ENCODE measurements around the gene DNAH9.

DNAH9 gene

DNA sequence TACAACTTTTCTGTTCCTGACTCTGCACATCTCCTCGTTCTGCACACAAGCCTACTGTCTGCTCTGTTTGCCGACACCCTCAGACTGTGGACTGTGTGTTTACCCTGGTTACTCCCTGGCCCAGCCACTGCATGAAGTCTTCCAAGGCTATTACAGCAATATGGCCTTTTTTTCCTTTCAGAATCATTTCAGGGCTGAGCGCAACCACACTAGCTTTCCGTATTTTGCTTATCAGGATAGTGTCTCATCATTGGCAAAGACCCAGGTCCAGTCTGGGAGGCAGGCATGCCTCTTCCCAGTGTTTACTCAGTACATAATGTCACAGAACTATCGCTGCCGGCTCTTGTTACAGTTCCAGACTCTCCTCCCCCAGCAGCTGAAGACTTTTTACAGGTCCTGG, 10.1 kb downstream of the DNAH9 start:
- in situ Hi-C loops (cut with HindIII; ENCODE audit: low sequenced_read_pairs): no loop called here

DNA sequence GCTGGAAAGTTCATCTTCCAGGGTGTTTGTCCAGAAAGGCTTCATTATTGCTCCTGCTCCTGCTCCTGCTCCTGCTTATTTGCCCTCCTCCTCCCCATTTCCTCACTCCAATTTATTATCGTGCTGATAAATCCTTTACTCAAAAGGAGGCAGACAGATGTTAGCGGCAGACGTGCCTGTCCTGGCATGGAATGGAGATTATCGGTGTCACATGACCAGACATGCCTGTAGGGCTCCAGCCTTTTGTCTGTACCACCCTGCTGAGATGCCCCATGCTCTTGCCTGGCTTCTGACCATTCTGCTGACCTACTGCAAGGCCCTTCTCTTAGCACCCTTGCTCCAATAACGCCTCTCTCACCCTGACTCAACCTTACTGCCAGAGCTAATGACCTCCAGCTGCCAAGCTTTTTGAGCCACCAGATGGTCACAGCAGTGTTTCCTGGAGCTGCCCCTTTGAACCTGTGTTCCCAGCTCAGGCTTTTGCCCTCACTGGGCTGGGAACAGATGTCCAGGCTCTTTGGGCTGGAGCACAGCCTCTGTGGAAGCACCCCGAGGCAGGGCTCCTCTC, 12.8 kb downstream of the DNAH9 start:
- in situ Hi-C loops (cut with HindIII; ENCODE audit: low sequenced_read_pairs): no loop called here

DNA sequence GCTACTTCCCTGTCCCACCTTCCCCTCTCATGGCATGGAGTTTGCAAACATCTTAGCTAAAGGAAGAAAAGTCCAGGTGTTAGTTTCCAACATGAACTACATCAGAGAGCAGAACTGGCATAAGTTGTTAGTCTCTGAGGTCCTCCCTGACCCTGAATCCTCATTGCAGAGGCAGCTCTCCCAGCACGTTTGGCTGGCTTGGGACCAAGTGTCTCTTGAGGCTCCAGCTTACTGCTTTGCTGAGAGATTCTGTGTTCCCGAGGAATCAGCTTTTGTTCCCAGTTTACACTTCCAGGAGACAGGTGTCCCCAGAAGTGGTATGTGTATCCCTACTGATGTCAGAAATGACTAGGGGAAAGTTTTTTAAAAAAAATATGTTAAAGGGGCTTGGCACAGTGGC, 14.7 kb downstream of the DNAH9 start:
- in situ Hi-C loops (cut with HindIII; ENCODE audit: low sequenced_read_pairs): no loop called here

DNA sequence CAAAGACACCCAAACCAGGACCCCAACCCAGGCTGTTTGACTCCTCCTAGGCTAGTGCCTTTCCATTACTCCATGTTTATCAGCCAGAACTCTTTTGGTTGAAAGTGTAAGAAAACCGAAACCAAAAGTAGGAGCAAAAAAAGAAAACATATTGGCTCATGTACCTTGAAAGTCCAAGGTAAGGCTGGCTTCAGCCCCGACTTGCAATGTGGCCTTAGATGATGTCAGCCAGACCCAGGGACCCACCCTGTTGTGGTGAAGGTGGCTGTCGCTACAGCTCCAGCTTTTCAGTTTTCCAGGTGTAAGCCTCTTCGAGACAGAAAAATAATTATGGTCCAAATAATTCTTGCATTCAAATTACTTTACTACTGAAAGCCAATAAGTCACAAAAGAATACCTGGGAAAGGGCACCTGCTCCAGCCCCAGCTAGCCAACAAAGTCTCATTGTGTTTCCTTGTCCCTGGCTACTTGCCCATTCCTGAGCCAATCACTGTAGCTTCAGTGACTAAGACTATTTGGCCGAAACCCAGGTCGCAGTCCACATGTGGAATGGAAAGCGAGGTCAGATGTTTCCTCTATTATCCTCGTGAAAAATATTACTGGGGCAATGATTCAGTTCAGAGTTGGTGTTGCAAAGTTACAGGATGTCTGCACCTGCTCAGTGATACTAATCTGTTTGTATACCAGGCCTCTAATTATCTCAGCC, 20.7 kb downstream of the DNAH9 start:
- in situ Hi-C loops (cut with HindIII; ENCODE audit: low sequenced_read_pairs): no loop called here

DNA sequence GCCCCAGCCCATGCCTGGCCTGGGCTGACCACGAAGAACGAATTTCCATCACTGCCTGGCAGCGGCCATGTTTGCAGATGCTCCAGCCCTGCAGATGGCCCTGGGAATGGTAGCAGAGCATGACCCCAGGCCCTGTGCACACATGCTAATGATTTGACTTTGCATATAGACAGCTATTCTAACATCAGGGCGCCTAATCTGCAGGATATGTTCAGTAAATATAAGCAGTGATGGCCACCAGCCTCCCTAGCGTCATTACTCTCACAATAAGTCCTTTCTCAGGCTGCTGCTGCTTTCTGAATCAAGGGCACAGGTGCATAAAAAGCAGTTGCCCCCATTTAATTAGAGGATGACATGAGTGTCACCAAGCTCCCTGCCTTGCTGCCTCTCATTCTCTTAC, 24.2 kb downstream of the DNAH9 start:
- in situ Hi-C loops (cut with HindIII; ENCODE audit: low sequenced_read_pairs): no loop called here

DNA sequence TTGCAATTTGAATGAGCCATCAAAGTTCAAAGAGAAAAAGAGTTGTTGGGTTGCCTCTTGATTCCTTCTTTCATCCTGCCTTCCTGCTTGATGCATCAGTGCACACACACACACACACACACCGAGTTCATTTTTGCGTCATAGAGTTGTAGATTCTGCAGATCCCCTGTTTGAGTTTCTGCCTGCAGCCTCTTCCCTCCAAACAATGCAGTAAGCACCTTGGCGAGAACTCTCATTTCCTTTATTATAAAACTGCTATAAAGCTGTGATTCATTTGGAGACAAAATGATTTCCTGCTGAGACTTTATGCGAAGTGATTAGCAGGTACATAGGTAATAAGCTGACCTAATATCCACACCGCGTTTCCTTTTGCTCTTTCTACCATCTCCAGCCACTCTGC, 26.7 kb downstream of the DNAH9 start:
- in situ Hi-C loops (cut with HindIII; ENCODE audit: low sequenced_read_pairs): no loop called here

DNA sequence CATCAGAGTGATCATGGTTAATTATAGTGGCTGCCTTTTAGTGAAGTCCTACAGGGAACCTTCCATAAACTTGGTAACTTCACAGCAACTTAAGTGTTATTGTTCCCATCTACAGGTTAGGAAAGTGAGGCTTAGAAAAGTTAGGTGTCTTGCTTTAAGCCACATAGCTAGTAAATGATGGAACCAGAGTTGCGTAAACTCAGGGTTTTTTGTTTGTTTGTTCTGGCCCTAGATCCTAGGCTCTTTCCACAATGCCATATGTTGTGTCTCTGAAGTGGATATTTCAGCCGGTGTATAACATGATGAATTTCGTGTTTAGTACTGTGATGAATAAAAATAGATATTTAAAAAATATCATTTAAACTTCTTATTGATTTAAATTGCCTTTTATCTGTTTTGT, 27.6 kb downstream of the DNAH9 start:
- in situ Hi-C loops (cut with HindIII; ENCODE audit: low sequenced_read_pairs): no loop called here

DNA sequence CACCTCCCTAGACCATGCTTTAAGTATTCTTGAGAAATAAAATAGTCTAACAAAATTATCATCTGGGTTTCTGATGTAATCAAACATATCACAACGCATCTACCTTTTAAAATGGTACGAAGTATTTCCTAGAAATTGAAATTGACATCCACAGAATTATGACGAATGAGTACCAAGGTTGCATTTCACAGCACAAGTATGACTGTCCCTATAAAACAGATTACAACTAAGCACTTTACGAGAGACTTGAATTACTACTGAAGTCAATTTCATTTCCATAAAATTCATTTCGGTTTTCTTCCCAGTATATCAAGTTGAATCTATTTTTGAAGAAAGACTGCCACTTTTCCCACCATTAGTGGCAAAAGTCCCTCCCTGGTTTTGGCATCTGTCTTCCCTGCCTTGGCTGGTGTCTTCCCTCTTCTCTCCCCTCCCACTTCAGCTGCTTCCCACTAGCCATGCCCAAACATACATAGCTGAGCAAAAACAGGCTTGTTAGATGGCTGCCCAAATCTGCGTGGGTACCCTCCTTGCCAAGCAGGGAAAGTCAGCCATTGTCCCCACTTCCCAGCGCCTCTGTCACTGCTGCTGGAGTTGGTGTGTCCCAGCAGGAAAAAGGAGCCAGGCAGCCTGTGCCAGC, 29.2 kb downstream of the DNAH9 start:
- in situ Hi-C loops (cut with HindIII; ENCODE audit: low sequenced_read_pairs): no loop called here

DNA sequence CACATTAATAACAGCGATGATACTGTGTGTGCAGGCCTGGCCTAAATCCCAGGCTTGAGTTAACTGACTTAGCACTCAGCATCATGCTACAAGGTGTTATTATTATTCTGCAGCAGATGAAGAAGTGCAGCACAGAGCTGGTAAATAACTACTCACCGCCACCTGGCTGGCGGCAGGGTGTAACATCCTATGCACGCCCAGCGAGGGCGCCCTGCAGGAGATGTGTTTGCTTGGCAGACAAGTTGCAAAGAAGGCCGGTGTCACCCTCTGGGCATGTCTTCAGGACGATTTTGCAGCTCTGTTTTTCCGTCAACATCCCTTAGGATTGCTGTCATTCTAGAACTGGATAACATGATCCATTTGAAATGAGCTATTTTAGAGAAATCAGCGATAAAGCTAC, 30.1 kb downstream of the DNAH9 start:
- in situ Hi-C loops (cut with HindIII; ENCODE audit: low sequenced_read_pairs): no loop called here

DNA sequence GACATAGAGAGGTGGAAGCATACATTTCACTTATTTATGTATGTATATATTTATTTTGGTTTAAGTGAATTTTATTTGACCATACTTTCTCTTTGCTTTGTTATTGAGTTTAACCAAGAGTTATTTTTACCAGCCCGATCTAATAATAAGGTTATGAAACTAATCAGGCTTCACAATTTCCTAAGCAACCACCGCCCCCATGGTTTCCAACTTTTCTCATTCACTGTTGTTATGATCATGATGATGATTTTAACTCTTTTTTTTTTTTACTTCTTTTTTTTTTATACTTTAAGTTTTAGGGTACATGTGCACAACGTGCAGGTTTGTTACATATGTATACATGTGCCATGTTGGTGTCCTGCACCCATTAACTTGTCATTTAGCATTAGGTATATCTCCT, 30.6 kb downstream of the DNAH9 start:
- in situ Hi-C loops (cut with HindIII; ENCODE audit: low sequenced_read_pairs): no loop called here

DNA sequence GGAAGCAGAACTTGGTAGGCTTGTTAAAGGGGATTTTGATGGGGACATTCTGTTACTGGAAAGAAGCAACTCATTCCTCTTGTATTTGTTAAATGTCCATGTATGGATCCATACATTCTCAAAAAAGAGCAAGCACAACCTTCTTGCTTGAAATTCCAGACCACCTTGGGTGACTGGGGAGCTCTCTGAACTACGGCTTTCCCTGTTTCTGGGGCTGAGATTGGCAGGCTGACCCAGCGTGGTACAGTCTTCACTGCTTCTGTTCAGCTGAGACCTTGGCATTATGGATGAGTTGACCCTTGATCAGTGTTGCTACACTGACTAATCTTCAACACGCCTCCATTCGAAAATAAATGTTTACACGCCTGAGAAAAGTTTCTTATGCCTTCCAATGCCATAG, 38.5 kb downstream of the DNAH9 start:
- in situ Hi-C loops (cut with HindIII; ENCODE audit: low sequenced_read_pairs): no loop called here

DNA sequence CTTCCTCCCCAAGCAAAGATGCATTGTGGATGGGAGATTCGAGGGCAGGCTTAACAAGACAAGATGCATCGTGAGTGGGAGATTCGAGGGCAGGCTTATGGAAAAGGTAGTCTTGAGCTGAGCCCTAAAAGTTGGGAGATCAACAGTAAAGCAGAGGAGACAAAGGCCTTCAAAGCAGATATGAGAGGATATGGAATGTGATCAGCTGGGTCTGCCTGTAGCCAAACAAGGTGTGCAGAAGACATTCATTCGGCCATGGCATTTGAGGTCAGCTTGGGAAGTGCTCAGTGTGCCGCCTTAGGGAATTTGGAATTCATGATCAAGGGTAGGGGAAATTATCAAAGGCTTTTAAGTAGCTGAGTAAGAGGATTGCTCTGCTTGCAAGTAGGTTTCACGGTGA, 39.5 kb downstream of the DNAH9 start:
- in situ Hi-C loops (cut with HindIII; ENCODE audit: low sequenced_read_pairs): no loop called here

DNA sequence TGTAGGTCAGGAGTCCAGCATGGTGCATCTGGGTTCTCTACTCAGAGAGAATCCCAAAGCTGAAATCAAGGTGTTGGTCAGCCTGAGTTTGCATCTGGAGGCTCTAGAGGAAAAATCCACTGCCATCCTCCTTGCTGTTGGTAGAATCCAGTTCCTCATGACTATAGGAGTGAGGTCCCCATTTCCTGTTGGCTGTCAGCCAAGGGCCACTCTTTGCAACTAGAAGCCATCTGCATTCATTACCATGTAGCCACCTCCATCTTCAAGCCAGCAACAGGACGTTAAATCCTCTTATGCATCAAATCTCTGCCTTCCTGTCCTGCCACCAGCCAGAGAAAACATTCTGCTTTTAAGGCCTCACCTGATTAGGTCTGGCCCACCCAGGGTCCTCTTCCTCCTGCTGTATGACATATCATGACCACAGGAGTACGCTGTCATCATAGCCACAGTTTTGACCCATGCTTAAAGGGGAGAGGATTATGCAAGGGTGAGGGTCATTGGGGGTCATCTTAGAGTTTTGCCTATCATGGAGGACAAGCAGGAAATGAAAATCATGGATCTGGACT, 40.5 kb downstream of the DNAH9 start:
- in situ Hi-C loops (cut with HindIII; ENCODE audit: low sequenced_read_pairs): no loop called here

DNA sequence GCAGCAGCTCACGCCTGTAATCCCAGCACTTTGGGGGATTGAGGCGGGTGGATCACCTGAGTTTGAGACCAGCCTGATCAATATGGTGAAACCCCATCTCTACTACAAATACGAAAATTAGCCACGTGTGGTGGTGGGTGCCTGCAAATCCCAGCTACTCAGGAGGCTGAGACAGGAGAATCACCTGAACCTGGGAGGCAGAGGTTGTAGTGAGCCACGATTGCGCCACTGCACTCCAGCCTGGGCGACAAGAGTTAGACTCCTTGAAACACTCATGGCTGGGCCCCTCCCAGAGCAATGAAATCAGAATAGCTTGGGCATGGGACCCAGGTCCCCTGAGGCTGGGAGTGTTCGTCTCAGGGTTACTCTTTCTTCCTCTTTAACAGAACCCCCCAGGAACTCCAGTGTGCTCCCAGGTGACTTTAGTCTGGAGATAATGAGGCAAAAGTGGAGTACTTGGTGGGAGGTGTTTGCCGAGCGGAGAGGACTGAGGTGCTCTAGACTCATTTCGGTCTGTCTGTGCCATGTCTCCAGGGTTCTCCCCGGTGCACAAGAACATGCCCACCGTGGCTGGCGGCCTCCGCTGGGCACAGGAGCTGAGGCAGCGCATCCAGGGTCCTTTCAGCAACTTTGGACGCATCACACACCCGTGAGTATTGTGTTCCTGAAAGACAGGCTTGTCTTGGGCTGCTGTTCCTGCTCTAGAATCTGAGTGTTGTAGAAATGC, 41.6 kb downstream of the DNAH9 start:
- in situ Hi-C loops (cut with HindIII; ENCODE audit: low sequenced_read_pairs): no loop called here

DNA sequence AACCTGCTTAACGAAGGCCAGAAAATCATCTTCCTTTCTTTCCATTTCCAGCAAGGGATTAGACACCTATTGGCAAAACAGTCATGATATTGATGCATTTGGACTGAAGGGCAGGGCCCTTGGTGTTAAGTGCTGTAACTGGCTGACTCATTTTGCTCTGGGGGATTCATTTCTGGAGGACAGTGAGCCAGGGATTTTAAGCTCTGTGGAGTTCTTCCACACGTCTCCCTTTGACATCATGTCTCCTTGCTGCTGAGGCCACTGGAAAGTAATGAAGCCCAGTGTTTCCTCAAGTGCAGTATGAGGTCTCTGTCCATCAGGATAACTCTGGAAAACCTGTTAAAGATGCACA, 42.2 kb downstream of the DNAH9 start:
- in situ Hi-C loops (cut with HindIII; ENCODE audit: low sequenced_read_pairs): no loop called here

DNA sequence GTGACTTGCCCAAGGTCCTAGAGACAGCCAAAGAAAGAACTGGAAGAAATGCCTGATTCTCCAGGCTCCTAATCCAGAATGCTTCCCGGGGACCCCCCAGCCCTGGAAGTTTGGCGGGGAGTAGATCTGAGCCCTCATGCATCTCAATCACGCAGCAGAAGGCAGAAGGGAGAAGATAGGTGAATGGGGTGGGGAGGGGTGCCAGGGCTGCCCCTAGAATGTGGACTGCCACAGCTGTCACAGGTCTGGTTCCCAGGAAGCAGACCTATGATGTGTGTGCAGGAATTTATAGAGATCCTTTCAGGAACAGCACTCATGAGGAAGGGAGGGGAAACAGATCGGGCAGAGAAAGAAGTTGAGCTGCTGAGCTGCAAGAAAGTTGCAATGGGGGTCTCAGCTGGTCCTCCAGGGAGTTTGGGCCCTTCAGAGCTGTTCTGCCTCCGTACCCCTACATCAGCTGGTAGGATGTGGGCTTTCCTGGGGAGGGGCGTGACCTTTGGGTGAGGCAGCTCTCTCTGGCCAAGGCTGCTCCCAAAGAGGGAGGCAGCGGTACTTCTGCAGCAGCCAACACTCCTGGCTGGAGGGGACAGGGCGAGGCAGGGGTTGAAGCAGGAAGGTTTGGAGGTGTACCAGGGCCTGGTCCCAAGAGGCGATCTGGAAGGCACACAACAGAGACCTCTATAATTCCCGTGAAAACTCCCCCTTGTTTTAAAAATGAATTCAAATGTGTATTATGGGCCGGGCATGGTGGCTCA, 43.4 kb downstream of the DNAH9 start:
- in situ Hi-C loops (cut with HindIII; ENCODE audit: low sequenced_read_pairs): no loop called here

DNA sequence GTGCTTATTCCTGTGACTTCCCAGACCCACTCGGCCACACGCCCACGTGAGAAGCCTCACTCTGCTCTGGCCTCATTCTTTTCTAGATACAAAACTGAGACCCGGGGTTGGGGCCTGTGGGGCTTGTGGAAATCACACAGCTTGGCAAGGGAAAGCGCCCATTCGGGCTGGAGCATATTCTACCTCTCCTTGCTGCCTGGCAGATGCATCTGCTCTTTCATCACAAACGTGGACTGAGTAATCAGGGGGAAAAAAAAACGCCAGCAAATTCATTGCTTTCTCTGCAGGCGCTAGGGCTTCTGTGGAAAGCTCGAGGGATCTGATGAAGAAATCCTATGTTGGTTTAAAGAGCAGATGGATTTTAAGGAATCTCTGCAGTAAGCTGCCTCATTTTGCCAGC, 44.4 kb downstream of the DNAH9 start:
- in situ Hi-C loops (cut with HindIII; ENCODE audit: low sequenced_read_pairs): no loop called here

DNA sequence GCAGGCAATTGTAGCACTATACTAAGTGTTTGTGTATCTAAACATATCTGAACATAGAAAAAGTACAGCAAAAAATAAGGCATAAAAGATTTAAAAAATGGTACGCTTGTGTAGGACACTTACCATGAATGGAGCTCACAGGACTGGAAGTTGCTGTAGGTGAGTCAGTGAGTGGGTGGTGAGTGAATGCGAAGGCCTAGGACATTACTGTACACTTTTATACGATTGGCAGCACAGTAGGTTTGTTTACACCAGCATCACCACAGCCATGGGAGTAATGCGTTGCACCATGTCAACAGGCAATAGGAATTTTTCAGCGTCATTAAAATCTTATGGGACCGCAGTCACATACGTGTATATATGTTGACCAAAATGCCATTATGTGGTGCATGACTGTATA, 45.6 kb downstream of the DNAH9 start:
- in situ Hi-C loops (cut with HindIII; ENCODE audit: low sequenced_read_pairs): no loop called here

DNA sequence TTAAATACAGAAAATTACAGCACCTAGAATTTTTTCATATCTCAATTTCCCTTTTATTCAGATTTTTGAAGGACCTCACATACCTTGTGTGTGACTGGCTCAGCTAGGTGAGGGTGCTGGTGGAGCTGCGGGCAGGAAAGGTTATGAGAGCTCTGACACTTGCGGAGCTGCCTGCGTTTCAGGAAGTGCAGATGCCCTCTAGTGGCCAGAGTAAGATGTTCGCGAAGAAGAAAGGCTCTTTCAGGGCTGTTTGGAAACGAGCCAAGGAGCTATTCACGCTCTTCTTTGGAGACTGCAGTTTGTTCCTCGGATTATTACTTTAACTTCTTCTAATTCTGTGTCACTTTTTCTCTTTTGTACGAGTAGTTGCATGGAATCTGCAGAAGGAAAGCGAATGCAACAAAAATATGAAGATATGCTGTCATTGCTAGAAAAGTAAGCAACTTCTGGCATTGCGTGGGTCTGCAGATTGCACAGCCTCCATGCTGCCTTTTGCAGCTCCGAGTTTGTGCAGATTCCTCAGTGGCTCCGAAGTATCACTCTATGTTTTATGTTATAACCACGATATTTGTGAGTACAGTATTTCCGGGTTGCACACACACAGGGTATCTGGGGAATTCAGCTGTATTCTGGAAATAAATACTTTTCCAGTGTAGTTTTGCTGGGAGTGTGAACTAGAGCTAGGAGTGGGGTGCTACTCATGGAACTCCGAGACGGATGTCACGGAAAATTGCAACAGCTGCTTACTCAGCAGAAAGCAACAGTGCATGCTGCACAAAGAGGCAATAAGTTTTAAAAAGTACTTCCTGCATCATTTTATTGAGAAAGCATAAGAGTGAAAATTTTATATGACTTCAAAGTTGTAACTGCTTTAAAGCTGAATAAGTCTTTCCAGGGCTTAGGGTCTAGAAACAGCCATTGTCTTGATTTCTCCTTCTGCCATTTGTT, 46.3 kb downstream of the DNAH9 start:
- in situ Hi-C loops (cut with HindIII; ENCODE audit: low sequenced_read_pairs): no loop called here

DNA sequence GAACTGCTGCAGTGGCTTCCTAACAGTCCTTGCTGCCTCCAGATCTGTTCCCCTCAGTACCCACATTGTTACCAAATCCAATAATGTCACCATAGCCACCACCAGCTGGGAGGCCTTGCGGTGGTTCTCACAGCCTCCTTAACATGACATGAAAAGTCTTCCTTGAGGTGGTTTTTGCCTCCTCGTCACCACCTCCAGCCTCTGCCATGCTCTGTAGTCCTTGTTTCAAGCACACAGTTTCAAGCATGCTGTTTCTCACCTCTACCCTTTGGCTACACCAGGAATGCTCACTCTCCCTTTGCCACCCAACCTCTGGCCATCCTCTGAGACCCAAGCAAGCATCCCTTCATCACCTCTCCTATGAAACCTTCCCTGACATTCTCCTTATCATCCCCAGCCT, 47.2 kb downstream of the DNAH9 start:
- in situ Hi-C loops (cut with HindIII; ENCODE audit: low sequenced_read_pairs): no loop called here
